Trophoblast cell (in vitro differentiated cells and primary cell): ENCODE data around the gene RIT2.
A peak's percentile ranks its signal among the peaks of the same experiment; 100 is the strongest.

ENCODE experiments used
- DNase-seq, 2 donors: peaks; one replicate each; pipeline ENCODE4 v3.0.0-alpha.2; 2016
- H2AFZ ChIP-seq: 2 replicates; pipeline ENCODE4 v1.6.1; 2013; ENCODE audit warnings: low read length, moderate library complexity, mild to moderate bottlenecking; ENCODE audit not compliant: insufficient read depth, poor library complexity
- H2AK5ac ChIP-seq: 2 replicates; pipeline ENCODE4 v1.6.1; 2013; ENCODE audit warnings: mild to moderate bottlenecking, low read length
- H2BK120ac ChIP-seq: 2 replicates; pipeline ENCODE4 v1.6.1; 2013; ENCODE audit warnings: low read length, mild to moderate bottlenecking, moderate library complexity; ENCODE audit not compliant: insufficient read depth, poor library complexity
- H2BK12ac ChIP-seq: 2 replicates; pipeline ENCODE4 v1.6.1; 2013; ENCODE audit warnings: mild to moderate bottlenecking, low read length, moderate library complexity
- H2BK5ac ChIP-seq: 2 replicates; pipeline ENCODE4 v1.6.1; 2013; ENCODE audit warnings: low read length, low read depth, moderate library complexity, mild to moderate bottlenecking; ENCODE audit not compliant: poor library complexity
- H3K14ac ChIP-seq: 2 replicates; pipeline ENCODE4 v1.6.1; 2013; ENCODE audit warnings: mild to moderate bottlenecking, low read length
- H3K18ac ChIP-seq: 2 replicates; pipeline ENCODE4 v1.6.1; 2013; ENCODE audit warnings: mild to moderate bottlenecking, low read length
- H3K23ac ChIP-seq: 2 replicates; pipeline ENCODE4 v1.6.1; 2013; ENCODE audit warnings: low read length
- H3K27ac ChIP-seq: 2 replicates; pipeline ENCODE4 v1.5.1; 2013; ENCODE audit warnings: low read depth, mild to moderate bottlenecking, inconsistent platforms, low read length, moderate library complexity
- H3K27me3 ChIP-seq: 2 replicates; pipeline ENCODE4 v1.6.1; 2013; ENCODE audit warnings: inconsistent platforms, mild to moderate bottlenecking, low read length, moderate library complexity; ENCODE audit not compliant: insufficient read depth
- H3K36me3 ChIP-seq, 2 experiments: 1 replicate in 1 of 2; 2 replicates in 1 of 2; pipeline ENCODE4 v1.6.1; 2013; ENCODE audit warnings: low read length in 2 of 2, mild to moderate bottlenecking in 2 of 2, moderate library complexity in 1 of 2; ENCODE audit not compliant: insufficient read depth in 2 of 2, control insufficient read depth in 1 of 2
- H3K4ac ChIP-seq: 2 replicates; pipeline ENCODE4 v1.6.1; 2013; ENCODE audit warnings: low read depth, mild to moderate bottlenecking, low read length, moderate library complexity
- H3K4me1 ChIP-seq, 2 experiments: 1 replicate in 1 of 2; 2 replicates in 1 of 2; pipeline ENCODE4 v1.6.1; 2013; ENCODE audit warnings: low read length in 2 of 2, mild to moderate bottlenecking in 2 of 2, moderate library complexity in 1 of 2; ENCODE audit not compliant: insufficient read depth in 2 of 2, control insufficient read depth in 1 of 2
- H3K4me2 ChIP-seq: 2 replicates; pipeline ENCODE4 v1.6.1; 2013; ENCODE audit warnings: inconsistent platforms, mild to moderate bottlenecking, low read length, moderate library complexity
- H3K4me3 ChIP-seq: 2 replicates; pipeline ENCODE4 v1.5.1; 2013; ENCODE audit warnings: mild to moderate bottlenecking, low read depth, low read length, inconsistent platforms
- H3K79me1 ChIP-seq: one replicate; pipeline ENCODE4 v1.6.1; 2013; ENCODE audit warnings: low read length
- H3K79me2 ChIP-seq: 2 replicates; pipeline ENCODE4 v1.6.1; 2013; ENCODE audit warnings: low read length, mild to moderate bottlenecking; ENCODE audit not compliant: control insufficient read depth, insufficient read depth, poor library complexity
- H3K9ac ChIP-seq: 2 replicates; pipeline ENCODE4 v1.6.1; 2013; ENCODE audit warnings: mild to moderate bottlenecking, low read length
- H3K9me3 ChIP-seq: 2 replicates; pipeline ENCODE4 v1.6.1; 2013; ENCODE audit warnings: low read depth, mild to moderate bottlenecking, control low read depth, inconsistent platforms, low read length; ENCODE audit not compliant: insufficient read depth
- H4K12ac ChIP-seq: 2 replicates; pipeline ENCODE4 v1.6.1; 2013; ENCODE audit warnings: low read depth, mild to moderate bottlenecking, low read length, moderate library complexity
- H4K8ac ChIP-seq: 2 replicates; pipeline ENCODE4 v1.6.1; 2013; ENCODE audit warnings: low read depth, mild to moderate bottlenecking, low read length, moderate library complexity
- H4K91ac ChIP-seq: one replicate; pipeline ENCODE4 v1.6.1; 2013; ENCODE audit warnings: low read depth, mild to moderate bottlenecking, low read length, moderate library complexity
- WGBS: extraction: QIAGEN DNeasy Blood & Tissue Kit; methylation state at CpG from one replicate; pipeline ENCODE4 v1.1.7; 2013; ENCODE audit warnings: missing lambda C conversion rate; ENCODE audit not compliant: insufficient read length, insufficient coverage; ENCODE audit errors: extremely low coverage; 5-methylcytosine and 5-hydroxymethylcytosine counted together

Gene RIT2

GRCh38 chr18:43067570-43067969 is 47.9 kb downstream of the RIT2 start:
- Histone ChIP-seq H3K4me1 (peaks cover 0 to 1% of the 10 kb centered on the region in 2 experiments), H3K4me2 (no peak overlapping the region), H4K8ac (no peak overlapping the region), H3K23ac (no peak overlapping the region), H3K4me3 (no peak overlapping the region), H3K18ac (no peak overlapping the region), H3K4ac (no peak overlapping the region), H4K91ac (no peak overlapping the region), H3K9me3 (no peaks in the 10 kb centered on the region), H3K9ac (no peak overlapping the region), H3K79me2 (no peaks in the 10 kb centered on the region), H2AK5ac (no peak overlapping the region), H3K27me3 (no peaks in the 10 kb centered on the region), H3K79me1 (no peaks in the 10 kb centered on the region), H4K12ac (no peak overlapping the region), H2BK12ac (no peak overlapping the region), H2BK5ac (no peak overlapping the region), H2AFZ (no peak overlapping the region), H3K27ac (no peak overlapping the region), H3K36me3 (no peaks in the 10 kb centered on the region), H3K14ac (no peak overlapping the region), H2BK120ac (no peak overlapping the region)
- DNase-seq = no peak
- WGBS = no CpG with 5 or more reads among the region's 1 CpG

- H2BK120ac ChIP-seq = no peak overlapping the region
- H2AK5ac ChIP-seq = no peak overlapping the region
Observed at GRCh38 chr18:43061816-43062215, 53.7 kb downstream of the RIT2 start.

GRCh38 chr18:43061318-43061717 is 54.2 kb downstream of the RIT2 start:
- no peak overlapping the region for H3K9ac ChIP-seq
- H3K27ac ChIP-seq = no peak overlapping the region

More at GRCh38 chr18:43061816-43062215, 53.7 kb downstream of the RIT2 start:
- Histone ChIP-seq H3K36me3 (no peaks in the 10 kb centered on the region), H3K4ac (no peak overlapping the region), H3K18ac (no peak overlapping the region), H3K4me1 (no peaks in the 10 kb centered on the region), H3K14ac (no peak overlapping the region), H3K4me3 (no peak overlapping the region), H4K8ac (no peak overlapping the region), H2AFZ (no peak overlapping the region), H3K9me3 (no peaks in the 10 kb centered on the region), H3K79me2 (no peaks in the 10 kb centered on the region), H3K27ac (no peak overlapping the region), H4K12ac (no peak overlapping the region), H3K27me3 (no peaks in the 10 kb centered on the region), H2BK12ac (no peak overlapping the region), H3K4me2 (no peak overlapping the region), H3K23ac (no peak overlapping the region), H3K79me1 (no peaks in the 10 kb centered on the region), H4K91ac (no peak overlapping the region), H3K9ac (no peak overlapping the region), H2BK5ac (no peak overlapping the region)
- DNase-seq = no peak
- WGBS = no CpG with 5 or more reads among the region's 6 CpGs

GRCh38 chr18:43060020-43060419 is 55.5 kb downstream of the RIT2 start:
- WGBS = no CpG with 5 or more reads among the region's 1 CpG
- Histone ChIP-seq H3K79me1 (no peaks in the 10 kb centered on the region), H3K4me2 (no peak overlapping the region), H3K36me3 (no peaks in the 10 kb centered on the region), H3K27me3 (no peaks in the 10 kb centered on the region), H3K4ac (no peak overlapping the region), H3K18ac (no peak overlapping the region), H2BK120ac (no peak overlapping the region), H2BK12ac (no peak overlapping the region), H3K9me3 (no peaks in the 10 kb centered on the region), H2AK5ac (no peak overlapping the region), H2BK5ac (no peak overlapping the region), H3K79me2 (no peaks in the 10 kb centered on the region), H3K4me3 (no peak overlapping the region), H4K8ac (no peak overlapping the region), H4K91ac (no peak overlapping the region), H3K27ac (no peak overlapping the region), H4K12ac (no peak overlapping the region), H2AFZ (no peak overlapping the region), H3K4me1 (no peaks in the 10 kb centered on the region), H3K23ac (no peak overlapping the region), H3K9ac (no peak overlapping the region), H3K14ac (no peak overlapping the region)
- peak in 1 of 2 donors; percentile 32 for DNase-seq

More at GRCh38 chr18:43061318-43061717, 54.2 kb downstream of the RIT2 start:
- H3K4ac ChIP-seq = no peak overlapping the region
- H2BK120ac ChIP-seq = no peak overlapping the region
- no peaks in the 10 kb centered on the region for H3K36me3 ChIP-seq
- DNase-seq = no peak
- H2BK5ac ChIP-seq = no peak overlapping the region
- no peak overlapping the region for H3K4me3 ChIP-seq
- no peak overlapping the region for H3K23ac ChIP-seq
- H3K14ac ChIP-seq = no peak overlapping the region
- H3K4me1 ChIP-seq = no peaks in the 10 kb centered on the region
- H2AK5ac ChIP-seq = no peak overlapping the region
- no peak overlapping the region for H2AFZ ChIP-seq
- no CpG with 5 or more reads among the region's 4 CpGs for WGBS
- H4K12ac ChIP-seq = no peak overlapping the region
- H3K27me3 ChIP-seq = no peaks in the 10 kb centered on the region
- no peak overlapping the region for H2BK12ac ChIP-seq
- H3K18ac ChIP-seq = no peak overlapping the region
- H3K4me2 ChIP-seq = no peak overlapping the region
- H4K91ac ChIP-seq = no peak overlapping the region
- no peaks in the 10 kb centered on the region for H3K79me1 ChIP-seq
- no peak overlapping the region for H4K8ac ChIP-seq
- H3K9me3 ChIP-seq = no peaks in the 10 kb centered on the region
- H3K79me2 ChIP-seq = no peaks in the 10 kb centered on the region
